ENCODE measurements around the gene CSTF2.
A peak's percentile ranks its signal among the peaks of the same experiment; 100 is the strongest.
"Not testable (repeated sequence)": the region's sequence is repeated elsewhere in the genome, so short reads cannot be mapped to it uniquely, and the experiment has no call there.

Gene CSTF2, protein sequence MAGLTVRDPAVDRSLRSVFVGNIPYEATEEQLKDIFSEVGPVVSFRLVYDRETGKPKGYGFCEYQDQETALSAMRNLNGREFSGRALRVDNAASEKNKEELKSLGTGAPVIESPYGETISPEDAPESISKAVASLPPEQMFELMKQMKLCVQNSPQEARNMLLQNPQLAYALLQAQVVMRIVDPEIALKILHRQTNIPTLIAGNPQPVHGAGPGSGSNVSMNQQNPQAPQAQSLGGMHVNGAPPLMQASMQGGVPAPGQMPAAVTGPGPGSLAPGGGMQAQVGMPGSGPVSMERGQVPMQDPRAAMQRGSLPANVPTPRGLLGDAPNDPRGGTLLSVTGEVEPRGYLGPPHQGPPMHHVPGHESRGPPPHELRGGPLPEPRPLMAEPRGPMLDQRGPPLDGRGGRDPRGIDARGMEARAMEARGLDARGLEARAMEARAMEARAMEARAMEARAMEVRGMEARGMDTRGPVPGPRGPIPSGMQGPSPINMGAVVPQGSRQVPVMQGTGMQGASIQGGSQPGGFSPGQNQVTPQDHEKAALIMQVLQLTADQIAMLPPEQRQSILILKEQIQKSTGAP

DNA sequence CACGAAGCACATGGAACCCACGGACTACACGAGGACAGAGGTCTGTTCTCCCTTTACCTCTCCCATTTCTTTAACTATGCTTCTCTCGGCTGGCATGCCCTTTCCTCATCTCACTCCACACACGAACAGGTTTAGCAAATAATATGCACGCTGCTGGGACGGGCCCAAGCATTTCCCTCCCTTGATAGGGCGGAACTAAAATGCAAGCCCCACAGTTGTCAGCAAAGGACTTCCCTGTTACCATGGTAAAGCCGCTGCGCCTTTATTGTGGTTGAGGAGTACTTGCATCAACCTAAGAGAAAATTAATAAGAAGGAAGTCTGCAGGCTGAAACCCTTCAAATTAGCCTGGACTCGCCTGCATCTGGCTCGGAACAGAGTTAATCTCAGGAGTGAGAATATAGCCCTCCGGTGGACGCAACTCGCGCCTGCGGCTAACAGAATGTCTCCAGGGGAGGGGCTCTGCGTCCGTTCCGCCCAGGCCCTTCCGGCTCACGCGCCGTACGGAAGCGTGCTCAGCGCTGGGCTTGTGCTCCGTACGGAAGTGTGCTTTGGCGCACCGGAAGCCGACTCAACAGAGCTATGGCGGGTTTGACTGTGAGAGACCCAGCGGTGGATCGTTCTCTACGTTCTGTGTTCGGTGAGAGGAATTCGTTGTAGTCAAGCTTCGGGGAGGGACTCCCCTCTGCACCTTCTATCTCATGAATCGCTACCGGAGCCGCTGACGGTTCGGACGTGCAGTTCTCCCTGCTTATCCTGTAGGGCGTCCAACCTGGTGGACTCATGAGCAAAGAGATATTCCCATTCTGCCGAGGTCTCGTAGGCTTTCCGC, at the start of gene CSTF2:
Gene CSTF2 (plus strand): TSS at position 555 of the 830 bp plus-strand sequence. CDS start 26 bp downstream, at position 581.
- peak; percentile 95 for FAIRE-seq
- peak; percentile 61 for DNase-seq (ENCODE audit: insufficient read length, low spot score)
- peak; percentile 66 for TF ChIP-seq POLR2A (IDR thresholded peaks at IDR 0.05; ENCODE audit: low read depth, low read length)

DNA sequence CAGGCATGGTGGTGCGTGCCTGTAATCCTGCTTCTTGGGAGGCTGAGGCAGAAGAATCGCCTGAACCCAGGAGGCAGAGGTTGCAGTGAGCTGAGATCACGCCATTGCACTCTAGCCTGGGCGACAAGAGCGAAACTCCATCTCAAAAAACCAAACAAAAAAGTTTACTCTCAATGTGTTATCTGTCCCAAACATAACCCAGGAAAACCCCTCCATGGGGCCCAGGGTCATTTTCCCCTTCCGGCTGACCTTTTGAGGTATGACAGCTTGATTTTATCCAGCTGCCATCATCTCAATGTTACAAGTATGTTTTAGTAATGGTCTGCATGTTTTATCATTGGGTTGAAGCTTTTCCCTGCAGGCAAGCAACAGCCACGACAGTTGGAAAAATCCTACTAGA, 23.8 kb upstream of the CSTF2 start:
- not testable (repeated sequence) for FAIRE-seq; DNase-seq (ENCODE audit: insufficient read length, low spot score)

DNA sequence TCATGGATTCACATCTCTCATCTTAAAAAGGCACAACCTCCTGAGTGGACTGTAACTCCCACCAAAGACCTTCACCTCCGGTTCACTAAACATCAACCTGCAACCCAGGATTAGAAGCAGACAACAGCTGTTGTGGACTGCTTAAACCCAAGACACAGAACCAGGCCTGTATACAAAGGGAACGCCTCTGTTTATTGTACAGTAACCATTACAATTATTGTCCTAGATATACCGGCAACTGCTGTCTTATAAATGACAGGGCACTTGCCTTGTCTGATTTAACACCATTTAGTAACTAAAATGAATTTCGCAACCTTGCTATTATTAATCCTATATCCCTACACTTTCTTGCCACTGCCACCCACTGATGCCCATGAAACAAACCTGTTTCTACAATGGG, 22.8 kb upstream of the CSTF2 start:
- no peak for TF ChIP-seq POLR2A (IDR thresholded peaks at IDR 0.05; ENCODE audit: low read depth, low read length)
- no peak for DNase-seq (ENCODE audit: insufficient read length, low spot score)
- FAIRE-seq: no peak

DNA sequence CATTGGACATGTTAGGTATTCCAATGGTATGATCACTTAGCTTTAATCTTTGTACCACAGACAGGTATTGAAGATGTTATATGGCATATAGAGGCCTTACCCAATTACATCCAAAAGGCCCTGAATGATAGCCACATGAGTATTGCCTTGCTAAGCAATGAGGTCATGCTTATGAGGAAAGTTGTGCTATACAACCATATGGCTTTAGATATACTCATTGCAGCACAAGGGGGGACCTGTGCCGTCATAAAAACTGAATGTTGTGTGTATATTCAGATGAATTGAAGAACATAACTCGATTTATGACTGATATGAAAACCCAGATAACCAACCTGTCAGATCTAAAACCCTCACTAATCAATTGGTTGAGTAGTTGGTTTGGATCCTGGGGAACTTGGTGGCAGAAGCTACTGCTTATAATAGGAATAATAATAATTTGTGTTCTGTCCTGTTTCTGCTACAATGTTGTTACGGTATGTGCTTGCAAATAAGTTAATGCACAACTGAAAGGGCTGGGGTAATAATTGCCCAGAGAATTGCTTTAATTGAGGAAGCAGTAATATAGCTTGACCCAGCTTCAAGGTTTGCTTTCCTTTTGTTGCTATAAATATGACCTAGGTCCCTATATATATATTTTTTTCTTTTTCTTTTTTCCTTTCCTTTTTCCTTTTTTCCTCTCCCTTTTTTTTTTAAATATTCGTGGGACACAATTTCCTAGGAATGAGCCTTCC, 21.5 kb upstream of the CSTF2 start:
- DNase-seq (ENCODE audit: insufficient read length, low spot score) (no peak), FAIRE-seq (no peak)
- no peak for TF ChIP-seq POLR2A (IDR thresholded peaks at IDR 0.05; ENCODE audit: low read depth, low read length)

DNA sequence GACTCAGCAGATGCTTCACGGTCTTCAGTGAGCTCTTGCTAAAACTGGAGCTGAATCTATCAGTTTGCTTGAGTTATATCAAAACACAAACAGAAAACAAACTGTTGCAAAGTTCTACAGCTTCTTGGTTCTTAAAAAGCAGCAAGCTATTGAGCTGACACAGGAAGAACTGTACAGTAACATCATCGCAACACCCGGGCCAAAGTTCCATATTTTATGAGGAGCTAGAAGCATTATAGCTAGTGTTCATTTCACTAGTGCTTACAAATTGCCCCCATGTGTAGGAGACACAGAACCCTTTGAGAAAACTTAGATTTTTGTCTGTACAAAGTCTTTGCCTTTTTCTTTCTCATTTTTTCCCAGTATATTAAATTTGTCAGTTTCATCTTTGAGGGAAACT, 17.3 kb upstream of the CSTF2 start:
- DNase-seq (ENCODE audit: insufficient read length, low spot score) (no peak), FAIRE-seq (no peak)
- TF ChIP-seq POLR2A (IDR thresholded peaks at IDR 0.05; ENCODE audit: low read depth, low read length): no peak

DNA sequence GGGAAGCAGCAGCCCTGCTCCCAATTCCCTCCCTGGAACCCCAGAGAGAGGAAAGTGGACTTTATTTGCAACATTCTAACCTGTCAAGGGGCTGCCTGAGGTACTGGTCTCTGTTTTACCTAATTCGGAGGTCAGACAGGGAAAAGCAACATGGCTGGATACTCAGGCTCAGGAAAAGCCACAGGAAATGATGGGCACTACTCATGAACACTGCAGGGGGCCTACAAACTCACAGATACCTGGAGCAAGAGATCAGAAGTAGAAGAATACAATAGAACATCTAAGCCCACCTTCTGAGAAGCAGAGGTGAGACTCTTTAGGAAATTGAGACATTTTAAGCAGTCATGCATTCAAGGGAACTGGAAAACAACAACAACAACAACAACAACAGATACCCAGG, 15.4 kb upstream of the CSTF2 start:
- TF ChIP-seq POLR2A (IDR thresholded peaks at IDR 0.05; ENCODE audit: low read depth, low read length): no peak
- DNase-seq (ENCODE audit: insufficient read length, low spot score) (no peak), FAIRE-seq (no peak)

DNA sequence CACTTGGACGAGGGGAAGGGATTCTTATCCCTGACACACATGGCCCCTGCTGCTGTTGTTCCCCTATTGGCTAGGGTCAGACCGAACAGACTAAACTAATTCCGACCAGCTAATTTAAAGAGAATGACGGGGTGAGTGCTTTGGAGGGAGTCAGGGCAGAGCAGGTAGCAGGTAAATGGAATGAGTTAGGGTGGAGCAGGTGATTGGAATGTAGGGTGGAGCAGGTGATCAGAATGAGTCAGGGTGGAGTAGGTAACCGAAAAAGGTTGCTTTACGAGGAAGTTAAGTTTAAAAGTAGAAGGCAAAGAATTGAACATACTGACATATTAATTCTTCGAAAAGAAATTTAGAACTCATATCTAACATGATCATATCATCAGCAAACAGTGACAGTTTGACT, 11.9 kb upstream of the CSTF2 start:
- not testable (repeated sequence) for FAIRE-seq

DNA sequence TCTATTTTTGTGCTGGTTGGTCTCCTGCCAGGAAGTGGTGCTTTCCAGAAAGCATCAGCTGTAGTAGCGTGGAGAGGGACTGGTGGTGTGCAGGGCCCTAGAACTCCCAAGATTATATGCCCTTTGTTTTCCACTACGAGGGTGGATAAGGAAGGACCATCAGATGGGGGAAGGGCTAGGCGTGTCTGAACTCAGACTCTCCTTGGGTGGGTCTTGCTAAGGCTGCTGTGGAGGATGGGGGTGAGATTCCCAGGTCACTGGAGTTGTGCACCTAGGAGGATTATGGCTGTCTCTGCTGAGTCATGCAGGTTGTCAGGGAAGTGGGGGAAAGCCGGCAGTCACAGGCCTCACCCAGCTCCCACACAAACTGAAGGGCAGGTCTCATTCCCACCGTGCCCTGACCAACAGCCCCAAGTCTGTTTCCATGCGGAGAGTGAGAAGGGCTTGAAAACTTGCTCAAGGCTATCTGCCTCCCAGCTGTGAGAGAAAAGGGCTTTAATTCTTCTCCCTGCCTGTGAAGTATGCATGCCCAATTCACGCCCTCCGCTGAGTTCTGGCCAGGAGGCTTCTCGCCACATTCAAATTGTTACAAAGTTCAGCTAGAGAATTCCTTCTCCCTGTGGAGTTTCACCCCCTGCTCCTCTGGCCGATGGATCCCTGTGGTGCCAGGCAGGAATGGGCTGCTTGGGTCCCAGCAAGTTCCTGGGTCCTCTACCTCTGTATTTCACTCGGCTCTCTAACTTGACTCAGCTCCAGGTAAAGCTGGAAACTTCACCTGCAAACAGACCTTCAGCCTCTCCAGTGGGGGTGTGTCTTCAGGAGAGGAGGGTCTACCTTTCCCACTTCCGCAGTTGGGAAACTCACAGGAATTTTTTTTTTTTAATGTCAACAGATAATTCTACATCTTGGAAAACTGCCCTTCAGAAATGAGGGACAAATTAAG, 7.7 kb upstream of the CSTF2 start:
- TF ChIP-seq POLR2A (IDR thresholded peaks at IDR 0.05; ENCODE audit: low read depth, low read length): no peak
- FAIRE-seq (no peak), DNase-seq (ENCODE audit: insufficient read length, low spot score) (no peak)

More for the DNA sequence above, 11.9 kb upstream of the CSTF2 start:
- DNase-seq (ENCODE audit: insufficient read length, low spot score): not testable (repeated sequence)

DNA sequence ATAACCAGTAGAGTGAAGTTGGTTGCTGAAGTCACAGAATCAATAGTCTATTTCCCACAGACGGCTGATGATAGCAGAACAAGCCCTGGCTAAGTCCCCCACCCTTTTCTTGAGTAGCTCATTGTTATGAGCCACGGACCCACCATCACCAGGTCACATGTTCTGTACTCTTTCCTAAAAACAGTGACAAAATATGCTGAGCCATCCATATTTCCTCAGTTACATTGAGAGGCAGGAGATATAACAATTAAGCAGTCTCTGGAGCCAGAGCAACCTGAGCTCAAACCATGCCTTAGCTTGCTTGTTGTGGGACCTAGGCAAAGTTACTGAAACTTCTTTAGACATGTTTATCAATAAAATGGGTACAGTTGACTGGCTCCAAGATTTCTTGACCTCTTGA, 2.9 kb upstream of the CSTF2 start:
- no peak for DNase-seq (ENCODE audit: insufficient read length, low spot score)
- FAIRE-seq: no peak

DNA sequence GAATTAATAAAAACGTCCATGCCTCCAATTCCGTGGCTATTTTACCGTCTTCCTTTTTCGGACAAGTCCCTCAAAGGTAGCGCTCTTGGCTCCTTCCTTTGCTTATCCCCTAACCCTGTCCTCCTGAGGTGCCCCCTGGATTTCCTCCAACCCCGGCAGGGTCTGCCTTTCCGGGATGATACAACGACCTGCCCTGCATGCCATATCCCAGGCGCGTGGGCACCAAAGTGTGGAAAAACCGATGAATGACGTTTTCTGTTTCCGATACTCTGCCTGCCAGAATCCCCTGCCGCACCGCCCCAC, 706 bp upstream of the CSTF2 start:
- no peak for DNase-seq (ENCODE audit: insufficient read length, low spot score)
- FAIRE-seq: no peak
- TF ChIP-seq POLR2A (IDR thresholded peaks at IDR 0.05; ENCODE audit: low read depth, low read length): no peak

More for the DNA sequence above, 2.9 kb upstream of the CSTF2 start:
- TF ChIP-seq POLR2A (IDR thresholded peaks at IDR 0.05; ENCODE audit: low read depth, low read length): no peak

DNA sequence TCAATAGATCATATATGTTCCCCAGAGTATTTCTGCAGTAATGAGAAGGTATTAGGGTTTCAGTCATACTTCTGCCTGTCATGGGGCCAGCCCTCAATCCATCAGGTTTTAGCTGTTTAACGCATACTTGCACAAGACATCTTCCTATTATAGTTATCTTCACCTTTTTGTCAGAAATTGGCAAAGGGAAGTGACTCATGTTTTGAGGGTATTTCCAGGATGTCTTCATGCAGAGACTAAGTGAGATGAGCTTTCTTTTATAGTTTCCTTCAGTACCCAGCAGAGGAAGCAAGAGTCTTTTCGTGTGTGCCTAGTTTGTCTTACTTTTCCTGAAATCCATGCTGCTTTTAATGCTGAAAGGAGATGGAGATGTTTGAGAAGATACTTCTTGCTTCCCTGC, 9.5 kb downstream of the CSTF2 start:
- peak; percentile 11 for DNase-seq (ENCODE audit: insufficient read length, low spot score)
- peak; percentile 83 for FAIRE-seq
- TF ChIP-seq POLR2A (IDR thresholded peaks at IDR 0.05; ENCODE audit: low read depth, low read length): no peak

DNA sequence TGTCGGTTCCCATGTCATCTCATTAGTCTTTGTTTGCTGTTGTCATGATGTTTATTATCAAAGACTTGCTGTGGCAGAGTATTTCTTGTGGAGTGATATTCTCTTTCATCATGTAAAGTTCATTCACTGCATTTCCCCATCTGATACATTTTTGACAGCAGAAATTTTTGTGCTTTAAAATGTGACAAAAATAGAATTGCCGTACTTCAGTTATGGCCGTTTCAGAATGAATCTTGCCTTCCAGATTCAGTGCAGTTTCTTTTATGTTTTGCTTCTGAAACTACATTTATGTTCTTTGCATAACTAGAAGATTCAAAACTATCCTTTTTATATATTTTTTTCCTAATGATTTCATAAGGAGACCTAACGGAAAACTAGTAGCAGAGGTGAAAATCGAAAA, 10.0 kb downstream of the CSTF2 start:
- no peak for TF ChIP-seq POLR2A (IDR thresholded peaks at IDR 0.05; ENCODE audit: low read depth, low read length)
- no peak for FAIRE-seq

DNA sequence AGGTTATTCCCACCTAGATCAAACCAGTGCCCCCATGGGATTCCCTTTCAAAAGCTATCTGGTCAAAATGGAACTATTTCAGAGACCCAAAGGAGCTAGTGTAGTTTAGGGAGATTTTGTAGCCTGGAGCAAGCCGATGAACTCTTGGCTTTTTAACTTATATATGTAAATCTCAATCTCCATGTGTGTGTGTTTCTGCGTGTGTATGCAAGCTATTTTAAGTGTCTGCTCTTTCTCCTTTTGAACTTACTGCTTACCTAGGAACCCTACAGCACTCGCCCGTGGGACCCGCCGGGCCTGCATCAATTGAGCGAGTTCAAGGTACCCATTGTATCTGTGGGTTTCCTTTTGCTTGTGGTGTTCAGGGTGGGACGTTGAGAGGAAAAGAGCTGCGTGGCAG, 10.4 kb downstream of the CSTF2 start:
- DNase-seq (ENCODE audit: insufficient read length, low spot score) (no peak), FAIRE-seq (no peak)
- no peak for TF ChIP-seq POLR2A (IDR thresholded peaks at IDR 0.05; ENCODE audit: low read depth, low read length)

More for the DNA sequence above, 10.0 kb downstream of the CSTF2 start:
- no peak for DNase-seq (ENCODE audit: insufficient read length, low spot score)

All from H54 (cell line).